GM23338 (cell line): ENCODE data around the gene THSD4. TPM values are rescaled to one million over a fixed set of nuclear protein-coding genes. Genes with fewer than 3 reads are reported as not detected.

Experiments
- ATAC-seq: fragments of 200-7000 bp; cut with Tn5 transposase; 3 replicates; pipeline ENCODE4 v1.9.1; 2020
- DNase-seq: peaks from one replicate; pipeline ENCODE4 v3.0.0-alpha.2; 2015; ENCODE audit warnings: low spot score
- H2AFZ ChIP-seq: fragments of 200-600 bp; sonication (generic); 2 replicates; pipeline ENCODE4 v1.8.0; 2016; ENCODE audit warnings: antibody characterized with exemption, mild to moderate bottlenecking, moderate library complexity
- H3F3A ChIP-seq: fragments of 200-600 bp; sonication (generic); replicated peaks from 2 replicates; pipeline ENCODE4 v1.8.0; 2017; ENCODE audit warnings: antibody characterized with exemption, mixed run types, low read depth
- H3K27ac ChIP-seq: fragments of 200-600 bp; sonication (generic); 2 replicates; pipeline ENCODE4 v1.6.1; 2016; ENCODE audit warnings: low read depth
- H3K27me3 ChIP-seq: fragments of 200-600 bp; sonication (generic); 2 replicates; pipeline ENCODE4 v1.8.0; 2016; ENCODE audit warnings: mild to moderate bottlenecking, mixed run types, moderate library complexity; ENCODE audit not compliant: insufficient read depth
- H3K36me3 ChIP-seq: fragments of 200-600 bp; sonication (generic); 2 replicates; pipeline ENCODE4 v1.8.0; 2016; ENCODE audit warnings: mild to moderate bottlenecking; ENCODE audit not compliant: insufficient read depth
- H3K4me1 ChIP-seq: fragments of 200-600 bp; sonication (generic); 2 replicates; pipeline ENCODE4 v1.8.0; 2016; ENCODE audit warnings: mild to moderate bottlenecking, moderate library complexity; ENCODE audit not compliant: insufficient read depth
- H3K4me2 ChIP-seq: fragments of 200-600 bp; sonication (generic); 2 replicates; pipeline ENCODE4 v1.7.1; 2017; ENCODE audit warnings: mixed run types
- H3K4me3 ChIP-seq: fragments of 200-600 bp; sonication (generic); 2 replicates; pipeline ENCODE4 v1.6.1; 2016; ENCODE audit warnings: mixed run types
- H3K79me2 ChIP-seq: fragments of 200-600 bp; sonication (generic); replicated peaks from 2 replicates; pipeline ENCODE4 v1.8.0; 2017; ENCODE audit warnings: mild to moderate bottlenecking; ENCODE audit not compliant: insufficient read depth
- H3K9me2 ChIP-seq: fragments of 200-600 bp; sonication (generic); 2 replicates; pipeline ENCODE4 v1.8.0; 2017; ENCODE audit not compliant: insufficient read depth
- H4K20me1 ChIP-seq: fragments of 200-600 bp; sonication (generic); replicated peaks from 2 replicates; pipeline ENCODE4 v1.8.0; 2017; ENCODE audit warnings: mild to moderate bottlenecking; ENCODE audit not compliant: insufficient read depth
- H3K27ac Mint-ChIP-seq: 2 replicates; pipeline ENCODE4 v1.8.0; 2020; ENCODE audit warnings: inconsistent platforms, mild to moderate bottlenecking, moderate library complexity, mixed read lengths
- H3K27me3 Mint-ChIP-seq: 3 replicates; pipeline ENCODE4 v1.8.0; 2022; ENCODE audit warnings: low read depth, mild to moderate bottlenecking, moderate library complexity, mixed read lengths, inconsistent platforms; ENCODE audit not compliant: insufficient read depth, poor library complexity
- H3K36me3 Mint-ChIP-seq: 3 replicates; pipeline ENCODE4 v1.8.0; 2021; ENCODE audit warnings: low read depth, mild to moderate bottlenecking, inconsistent platforms, moderate library complexity, mixed read lengths
- H3K4me1 Mint-ChIP-seq: 3 replicates; pipeline ENCODE4 v1.8.0; 2020; ENCODE audit warnings: mild to moderate bottlenecking, inconsistent platforms, mixed read lengths
- H3K4me3 Mint-ChIP-seq: 3 replicates; pipeline ENCODE4 v1.8.0; 2021; ENCODE audit warnings: moderate library complexity, mild to moderate bottlenecking, inconsistent platforms, mixed read lengths
- H3K9me3 Mint-ChIP-seq: 3 replicates; pipeline ENCODE4 v1.8.0; 2020; ENCODE audit warnings: moderate library complexity, mild to moderate bottlenecking, inconsistent platforms, mixed read lengths
- CTCF ChIP-seq, 2 experiments: fragments of 200-600 bp in 1 of 2; sonication (generic) in 1 of 2; conservative IDR thresholded peaks; 2 replicates each; pipeline versions ENCODE4 v1.5.1 to v1.6.1; 2016 to 2017; ENCODE audit warnings: antibody characterized with exemption in 2 of 2, low read depth in 2 of 2, mild to moderate bottlenecking in 2 of 2, moderate library complexity in 1 of 2
- EZH2phosphoT487 ChIP-seq: fragments of 200-600 bp; sonication (generic); IDR thresholded peaks from one replicate; pipeline ENCODE4 v1.8.1; 2018; ENCODE audit warnings: antibody characterized with exemption; ENCODE audit not compliant: unreplicated experiment
- JUNB ChIP-seq: IDR thresholded peaks from one replicate; pipeline ENCODE4 v1.6.1; 2016; ENCODE audit warnings: antibody characterized with exemption; ENCODE audit not compliant: unreplicated experiment
- REST ChIP-seq: IDR thresholded peaks from one replicate; pipeline ENCODE4 v1.6.1; 2018; ENCODE audit warnings: antibody characterized with exemption; ENCODE audit not compliant: unreplicated experiment
- ZNF114 ChIP-seq: fragments of 250-450 bp; sonication (Bioruptor Pico); IDR thresholded peaks from 2 replicates; pipeline ENCODE4 v1.5.0; 2020; ENCODE audit warnings: mild to moderate bottlenecking, moderate library complexity
- ZNF331 ChIP-seq: fragments of 250-450 bp; sonication (Bioruptor Pico); IDR thresholded peaks from 2 replicates; pipeline ENCODE4 v1.5.0; 2020; ENCODE audit warnings: low read depth, mild to moderate bottlenecking, moderate library complexity
- polyA plus RNA-seq: library from polyadenylated mRNA; unstranded; fragments of >200 nt; fragmentation: Nextera tagmentation; extraction: Ambion mirVana; gene quantifications from 2 replicates; pipeline ENCODE4 v1.2.1, GENCODE V29; 2016
- total RNA-seq: library from RNA; depleted of rRNA; stranded (reverse); fragments of >200 nt; shearing (Covaris generic); gene quantifications from 2 replicates; pipeline ENCODE4 v1.2.3, GENCODE V29; 2014
- TF ChIP-seq, protein P1 (sequence below): IDR thresholded peaks from 2 replicates; pipeline ENCODE4 v1.6.1; 2016; ENCODE audit warnings: antibody characterized with exemption
- TF ChIP-seq, protein P2 (sequence below): fragments of 250-450 bp; sonication (Bioruptor Pico); IDR thresholded peaks from 2 replicates; pipeline ENCODE4 v1.5.0; 2020; ENCODE audit warnings: mild to moderate bottlenecking, moderate library complexity

Gene THSD4
- total and polyA plus RNA-seq, 2 experiments from 2014 or later: 2.0 to 7.4 TPM

DNA sequence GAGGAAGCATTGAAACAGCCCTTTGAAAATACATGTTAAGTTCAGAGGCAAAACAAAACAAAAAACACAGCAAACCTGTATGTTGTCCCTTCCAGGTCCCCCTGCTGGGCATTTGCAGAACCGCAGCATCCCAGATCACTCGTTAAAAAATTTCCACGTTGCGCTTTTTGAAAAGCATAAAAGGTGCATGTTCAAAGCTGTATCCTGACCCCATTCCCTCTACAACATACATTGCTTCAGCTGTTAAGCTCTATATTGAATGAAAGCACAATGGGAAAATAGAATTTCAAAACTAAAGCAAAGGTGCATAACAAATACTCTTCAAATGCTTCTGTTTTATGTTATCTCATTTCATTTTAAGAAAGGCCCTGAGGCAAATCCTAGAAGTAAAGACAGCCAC is 328.3 kb downstream of the THSD4 start:
- Histone ChIP-seq H3K27ac (no peak overlapping the region), H3K4me1 (peaks cover 15% of the 10 kb centered on the region), H2AFZ (no peak overlapping the region), H3K9me2 (no peaks in the 10 kb centered on the region), H3K4me2 (no peak overlapping the region), H3K79me2 (no peaks in the 10 kb centered on the region), H3F3A (no peaks in the 10 kb centered on the region), H3K27me3 (no peaks in the 10 kb centered on the region), H3K4me3 (no peak overlapping the region), H3K36me3 (no peaks in the 10 kb centered on the region), H4K20me1 (no peaks in the 10 kb centered on the region)
- Mint-ChIP-seq H3K4me1 (peaks cover 9% of the 10 kb centered on the region), H3K27me3 (no peaks in the 10 kb centered on the region), H3K36me3 (no peaks in the 10 kb centered on the region), H3K4me3 (no peak overlapping the region), H3K9me3 (no peaks in the 10 kb centered on the region), H3K27ac (no peak overlapping the region)
- peak; percentile 78 for DNase-seq
- ATAC-seq: peak; percentile 61
- TF ChIP-seq EZH2phosphoT487 (no peak), CTCF (conservative IDR thresholded peaks at IDR 0.05; ENCODE audit: low read depth in 2 of 2) (peak; percentile 62 to 98)

- H3K4me2 ChIP-seq: no peak overlapping the region
- H3K27me3 Mint-ChIP-seq: no peaks in the 10 kb centered on the region
- no peaks in the 10 kb centered on the region for H3K36me3 ChIP-seq
- H3K4me1 ChIP-seq: peaks cover 12% of the 10 kb centered on the region
- H3K27ac ChIP-seq: no peak overlapping the region
- peaks cover 9% of the 10 kb centered on the region for H3K4me1 Mint-ChIP-seq
- no peaks in the 10 kb centered on the region for H3K36me3 Mint-ChIP-seq
- H3K79me2 ChIP-seq: no peaks in the 10 kb centered on the region
- H4K20me1 ChIP-seq: no peaks in the 10 kb centered on the region
- no peaks in the 10 kb centered on the region for H3K9me3 Mint-ChIP-seq
- H3F3A ChIP-seq: no peaks in the 10 kb centered on the region
- no peaks in the 10 kb centered on the region for H3K27me3 ChIP-seq
- no peak overlapping the region for H3K27ac Mint-ChIP-seq
- no peak overlapping the region for H3K4me3 Mint-ChIP-seq
- H3K4me3 ChIP-seq: no peak overlapping the region
- H2AFZ ChIP-seq: no peak overlapping the region
- H3K9me2 ChIP-seq: no peaks in the 10 kb centered on the region
- DNase-seq (no peak), ATAC-seq (no peak)
- TF ChIP-seq EZH2phosphoT487 (no peak), REST (no peak), ZNF114 (CRISPR knock-in tag) (no peak), JUNB (no peak), ZNF331 (CRISPR knock-in tag) (no peak)
- TF ChIP-seq, protein P1, sequence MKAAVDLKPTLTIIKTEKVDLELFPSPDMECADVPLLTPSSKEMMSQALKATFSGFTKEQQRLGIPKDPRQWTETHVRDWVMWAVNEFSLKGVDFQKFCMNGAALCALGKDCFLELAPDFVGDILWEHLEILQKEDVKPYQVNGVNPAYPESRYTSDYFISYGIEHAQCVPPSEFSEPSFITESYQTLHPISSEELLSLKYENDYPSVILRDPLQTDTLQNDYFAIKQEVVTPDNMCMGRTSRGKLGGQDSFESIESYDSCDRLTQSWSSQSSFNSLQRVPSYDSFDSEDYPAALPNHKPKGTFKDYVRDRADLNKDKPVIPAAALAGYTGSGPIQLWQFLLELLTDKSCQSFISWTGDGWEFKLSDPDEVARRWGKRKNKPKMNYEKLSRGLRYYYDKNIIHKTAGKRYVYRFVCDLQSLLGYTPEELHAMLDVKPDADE: no peak
- TF ChIP-seq, protein P2, sequence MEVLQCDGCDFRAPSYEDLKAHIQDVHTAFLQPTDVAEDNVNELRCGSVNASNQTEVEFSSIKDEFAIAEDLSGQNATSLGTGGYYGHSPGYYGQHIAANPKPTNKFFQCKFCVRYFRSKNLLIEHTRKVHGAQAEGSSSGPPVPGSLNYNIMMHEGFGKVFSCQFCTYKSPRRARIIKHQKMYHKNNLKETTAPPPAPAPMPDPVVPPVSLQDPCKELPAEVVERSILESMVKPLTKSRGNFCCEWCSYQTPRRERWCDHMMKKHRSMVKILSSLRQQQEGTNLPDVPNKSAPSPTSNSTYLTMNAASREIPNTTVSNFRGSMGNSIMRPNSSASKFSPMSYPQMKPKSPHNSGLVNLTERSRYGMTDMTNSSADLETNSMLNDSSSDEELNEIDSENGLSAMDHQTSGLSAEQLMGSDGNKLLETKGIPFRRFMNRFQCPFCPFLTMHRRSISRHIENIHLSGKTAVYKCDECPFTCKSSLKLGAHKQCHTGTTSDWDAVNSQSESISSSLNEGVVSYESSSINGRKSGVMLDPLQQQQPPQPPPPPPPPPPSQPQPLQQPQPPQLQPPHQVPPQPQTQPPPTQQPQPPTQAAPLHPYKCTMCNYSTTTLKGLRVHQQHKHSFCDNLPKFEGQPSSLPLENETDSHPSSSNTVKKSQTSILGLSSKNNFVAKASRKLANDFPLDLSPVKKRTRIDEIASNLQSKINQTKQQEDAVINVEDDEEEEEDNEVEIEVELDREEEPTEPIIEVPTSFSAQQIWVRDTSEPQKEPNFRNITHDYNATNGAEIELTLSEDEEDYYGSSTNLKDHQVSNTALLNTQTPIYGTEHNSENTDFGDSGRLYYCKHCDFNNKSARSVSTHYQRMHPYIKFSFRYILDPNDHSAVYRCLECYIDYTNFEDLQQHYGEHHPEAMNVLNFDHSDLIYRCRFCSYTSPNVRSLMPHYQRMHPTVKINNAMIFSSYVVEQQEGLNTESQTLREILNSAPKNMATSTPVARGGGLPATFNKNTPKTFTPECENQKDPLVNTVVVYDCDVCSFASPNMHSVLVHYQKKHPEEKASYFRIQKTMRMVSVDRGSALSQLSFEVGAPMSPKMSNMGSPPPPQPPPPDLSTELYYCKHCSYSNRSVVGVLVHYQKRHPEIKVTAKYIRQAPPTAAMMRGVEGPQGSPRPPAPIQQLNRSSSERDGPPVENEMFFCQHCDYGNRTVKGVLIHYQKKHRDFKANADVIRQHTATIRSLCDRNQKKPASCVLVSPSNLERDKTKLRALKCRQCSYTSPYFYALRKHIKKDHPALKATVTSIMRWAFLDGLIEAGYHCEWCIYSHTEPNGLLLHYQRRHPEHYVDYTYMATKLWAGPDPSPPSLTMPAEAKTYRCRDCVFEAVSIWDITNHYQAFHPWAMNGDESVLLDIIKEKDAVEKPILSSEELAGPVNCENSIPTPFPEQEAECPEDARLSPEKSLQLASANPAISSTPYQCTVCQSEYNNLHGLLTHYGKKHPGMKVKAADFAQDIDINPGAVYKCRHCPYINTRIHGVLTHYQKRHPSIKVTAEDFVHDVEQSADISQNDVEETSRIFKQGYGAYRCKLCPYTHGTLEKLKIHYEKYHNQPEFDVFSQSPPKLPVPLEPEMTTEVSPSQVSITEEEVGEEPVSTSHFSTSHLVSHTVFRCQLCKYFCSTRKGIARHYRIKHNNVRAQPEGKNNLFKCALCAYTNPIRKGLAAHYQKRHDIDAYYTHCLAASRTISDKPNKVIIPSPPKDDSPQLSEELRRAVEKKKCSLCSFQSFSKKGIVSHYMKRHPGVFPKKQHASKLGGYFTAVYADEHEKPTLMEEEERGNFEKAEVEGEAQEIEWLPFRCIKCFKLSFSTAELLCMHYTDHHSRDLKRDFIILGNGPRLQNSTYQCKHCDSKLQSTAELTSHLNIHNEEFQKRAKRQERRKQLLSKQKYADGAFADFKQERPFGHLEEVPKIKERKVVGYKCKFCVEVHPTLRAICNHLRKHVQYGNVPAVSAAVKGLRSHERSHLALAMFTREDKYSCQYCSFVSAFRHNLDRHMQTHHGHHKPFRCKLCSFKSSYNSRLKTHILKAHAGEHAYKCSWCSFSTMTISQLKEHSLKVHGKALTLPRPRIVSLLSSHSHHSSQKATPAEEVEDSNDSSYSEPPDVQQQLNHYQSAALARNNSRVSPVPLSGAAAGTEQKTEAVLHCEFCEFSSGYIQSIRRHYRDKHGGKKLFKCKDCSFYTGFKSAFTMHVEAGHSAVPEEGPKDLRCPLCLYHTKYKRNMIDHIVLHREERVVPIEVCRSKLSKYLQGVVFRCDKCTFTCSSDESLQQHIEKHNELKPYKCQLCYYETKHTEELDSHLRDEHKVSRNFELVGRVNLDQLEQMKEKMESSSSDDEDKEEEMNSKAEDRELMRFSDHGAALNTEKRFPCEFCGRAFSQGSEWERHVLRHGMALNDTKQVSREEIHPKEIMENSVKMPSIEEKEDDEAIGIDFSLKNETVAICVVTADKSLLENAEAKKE: no peak
These were observed 328.9 kb downstream of the THSD4 start for GRCh38 chr15:71444032-71444810.
